Uterus (tissue), 4 donors: ENCODE measurements around the gene SDSL. TPM values are rescaled to one million over a fixed set of nuclear protein-coding genes. Genes with fewer than 3 reads are reported as not detected.

Experiments
- DNase-seq, 2 donors: peaks; one replicate each; pipeline ENCODE4 v3.0.0-alpha.2; 2019 to 2020
- H3K27ac ChIP-seq, 2 donors: fragments of 200-600 bp; sonication (generic); 1 replicate in 1 of 2; 2 replicates in 1 of 2; pipeline ENCODE4 v1.5.1; 2016 to 2018
- H3K27me3 ChIP-seq, 2 donors: fragments of 200-600 bp; sonication (generic); one replicate each; pipeline ENCODE4 v1.5.1; 2018 to 2019; ENCODE audit warnings: control low read depth in 1 of 2
- H3K36me3 ChIP-seq, 2 donors: fragments of 200-600 bp; sonication (generic); one replicate each; pipeline ENCODE4 v1.5.1; 2019; ENCODE audit warnings: control low read depth in 1 of 2
- H3K4me1 ChIP-seq, 2 donors: fragments of 200-600 bp; sonication (generic); one replicate each; pipeline ENCODE4 v1.5.1; 2018 to 2019; ENCODE audit warnings: control low read depth in 1 of 2
- H3K4me3 ChIP-seq, 2 donors: fragments of 200-600 bp; sonication (generic); 1 replicate in 1 of 2; 2 replicates in 1 of 2; pipeline ENCODE4 v1.5.1; 2018 to 2019; ENCODE audit warnings: mild to moderate bottlenecking in 1 of 2
- H3K9me3 ChIP-seq, 2 donors: fragments of 200-600 bp; sonication (generic); one replicate each; pipeline ENCODE4 v1.5.1; 2019; ENCODE audit warnings: control low read depth in 1 of 2
- POLR2A ChIP-seq, 2 donors: fragments of 450-650 bp; IDR thresholded peaks; one replicate each; pipeline ENCODE4 v1.6.1; 2016; ENCODE audit warnings: antibody characterized with exemption in 2 of 2, mild to moderate bottlenecking in 1 of 2, moderate library complexity in 1 of 2
- intact Hi-C: fragments of 100-400 bp; cut with DNase I; formaldehyde crosslinking; loops from one replicate; pipeline ENCODE4 v1.15.1; 2023; ENCODE audit warnings: low total_unique reads
- total RNA-seq, 4 donors: library from RNA; depleted of rRNA in 3 of 4; stranded (reverse); fragments of >200 nt in 3 of 4; gene quantifications; one replicate each; pipeline versions ENCODE4 v1.1.0 to v1.2.4, GENCODE V29; 2014 to 2023
- TF ChIP-seq, protein P1 (sequence below), 4 experiments: fragments of 200-600 bp in 2 of 4; fragments of 450-650 bp in 2 of 4; sonication (generic) in 2 of 4; IDR thresholded peaks; one replicate each; pipeline ENCODE4 v1.5.1; 2016 to 2019; ENCODE audit warnings: antibody characterized with exemption in 4 of 4, mild to moderate bottlenecking in 2 of 4, moderate library complexity in 1 of 4
- donor health status: DM: yes; HTN: yes; CAD: no.

SDSL gene
- total RNA-seq, 4 donors from 2014 or later: 0.26 to 3.0 (median 0.61) TPM; not detected in 1

DNA sequence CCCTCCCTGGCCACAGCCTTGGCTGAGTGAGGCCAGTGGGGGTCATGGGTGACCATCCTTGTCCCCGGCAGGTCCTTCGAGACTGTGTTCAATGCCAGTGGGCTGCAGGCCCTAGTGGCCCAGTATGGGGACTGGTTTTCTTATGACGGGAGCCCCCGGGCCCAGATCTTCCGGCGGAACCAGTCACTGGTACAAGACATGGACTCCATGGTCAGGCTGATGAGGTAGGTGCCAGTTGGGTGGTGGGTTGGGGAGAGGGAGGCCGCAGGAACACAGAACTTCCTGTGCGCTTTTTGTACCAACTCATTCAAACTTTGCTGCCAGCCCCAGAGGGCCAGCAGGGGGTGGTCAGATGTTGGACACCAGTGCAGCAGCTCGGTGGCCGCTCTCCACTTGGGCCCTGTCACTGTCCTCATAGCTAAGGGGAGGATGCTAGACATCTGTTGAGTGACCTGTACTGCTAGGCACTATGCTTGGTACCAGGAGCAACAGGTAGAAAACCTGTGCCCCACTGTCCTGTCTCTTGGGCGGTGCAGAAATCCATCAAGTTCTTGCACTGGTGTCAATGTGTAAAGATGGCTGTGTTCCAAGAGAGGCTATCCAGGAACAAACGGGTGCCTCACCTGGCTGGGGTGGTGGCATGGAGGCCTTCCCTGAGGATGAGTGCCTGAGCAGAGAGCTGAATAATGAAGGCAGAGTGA lies 35.2 kb upstream of the SDSL start:
- Histone ChIP-seq H3K36me3 (no peaks in the 10 kb centered on the region), H3K4me1 (no peaks in the 10 kb centered on the region), H3K27me3 (no peaks in the 10 kb centered on the region), H3K9me3 (no peaks in the 10 kb centered on the region), H3K27ac (no peak overlapping the region), H3K4me3 (no peak overlapping the region)
- intact Hi-C loops: no loop called here
- no peak for DNase-seq
- TF ChIP-seq POLR2A (IDR thresholded peaks at IDR 0.05): no peak
- TF ChIP-seq, protein P1, sequence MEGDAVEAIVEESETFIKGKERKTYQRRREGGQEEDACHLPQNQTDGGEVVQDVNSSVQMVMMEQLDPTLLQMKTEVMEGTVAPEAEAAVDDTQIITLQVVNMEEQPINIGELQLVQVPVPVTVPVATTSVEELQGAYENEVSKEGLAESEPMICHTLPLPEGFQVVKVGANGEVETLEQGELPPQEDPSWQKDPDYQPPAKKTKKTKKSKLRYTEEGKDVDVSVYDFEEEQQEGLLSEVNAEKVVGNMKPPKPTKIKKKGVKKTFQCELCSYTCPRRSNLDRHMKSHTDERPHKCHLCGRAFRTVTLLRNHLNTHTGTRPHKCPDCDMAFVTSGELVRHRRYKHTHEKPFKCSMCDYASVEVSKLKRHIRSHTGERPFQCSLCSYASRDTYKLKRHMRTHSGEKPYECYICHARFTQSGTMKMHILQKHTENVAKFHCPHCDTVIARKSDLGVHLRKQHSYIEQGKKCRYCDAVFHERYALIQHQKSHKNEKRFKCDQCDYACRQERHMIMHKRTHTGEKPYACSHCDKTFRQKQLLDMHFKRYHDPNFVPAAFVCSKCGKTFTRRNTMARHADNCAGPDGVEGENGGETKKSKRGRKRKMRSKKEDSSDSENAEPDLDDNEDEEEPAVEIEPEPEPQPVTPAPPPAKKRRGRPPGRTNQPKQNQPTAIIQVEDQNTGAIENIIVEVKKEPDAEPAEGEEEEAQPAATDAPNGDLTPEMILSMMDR (IDR thresholded peaks at IDR 0.05): no peak

DNA sequence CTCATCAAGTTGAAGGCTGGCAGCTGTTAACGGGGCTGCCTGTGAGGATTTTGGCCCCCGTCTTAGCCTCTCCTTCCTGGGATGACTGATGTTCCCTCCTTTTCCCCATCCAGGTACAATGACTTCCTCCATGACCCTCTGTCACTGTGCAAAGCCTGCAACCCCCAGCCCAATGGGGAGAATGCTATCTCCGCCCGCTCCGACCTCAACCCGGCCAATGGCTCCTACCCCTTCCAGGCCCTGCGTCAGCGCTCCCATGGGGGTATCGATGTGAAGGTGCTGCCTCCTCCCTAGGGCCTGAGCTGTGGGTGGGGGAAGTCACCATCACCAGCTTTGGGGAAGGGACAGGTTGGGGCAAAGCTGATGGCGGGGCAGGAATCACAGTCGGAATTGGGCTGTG lies 34.5 kb upstream of the SDSL start:
- no peak for DNase-seq
- H3K4me1 ChIP-seq: no peaks in the 10 kb centered on the region
- no peaks in the 10 kb centered on the region for H3K9me3 ChIP-seq
- no peaks in the 10 kb centered on the region for H3K27me3 ChIP-seq
- intact Hi-C loops: no loop called here
- TF ChIP-seq, protein P1 (IDR thresholded peaks at IDR 0.05): no peak
- no peak for TF ChIP-seq POLR2A (IDR thresholded peaks at IDR 0.05)
- no peak overlapping the region for H3K27ac ChIP-seq
- H3K36me3 ChIP-seq: no peaks in the 10 kb centered on the region
- H3K4me3 ChIP-seq: no peak overlapping the region

DNA sequence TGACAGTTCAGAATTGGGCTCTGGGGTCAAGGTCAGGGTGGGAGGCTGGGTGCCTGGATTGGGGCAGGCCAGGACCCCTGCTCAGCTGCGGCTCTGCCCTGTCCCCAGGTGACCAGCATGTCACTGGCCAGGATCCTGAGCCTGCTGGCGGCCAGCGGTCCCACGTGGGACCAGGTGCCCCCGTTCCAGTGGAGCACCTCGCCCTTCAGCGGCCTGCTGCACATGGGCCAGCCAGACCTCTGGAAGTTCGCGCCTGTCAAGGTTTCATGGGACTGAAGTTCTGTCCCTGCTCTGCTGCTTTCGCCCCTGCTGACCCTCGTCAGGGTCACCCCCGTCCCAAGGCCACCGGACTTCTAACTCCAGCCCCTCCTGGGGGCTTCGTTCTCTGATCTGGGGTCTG lies 33.8 kb upstream of the SDSL start:
- Histone ChIP-seq H3K27me3 (no peaks in the 10 kb centered on the region), H3K4me1 (no peaks in the 10 kb centered on the region), H3K27ac (no peak overlapping the region), H3K4me3 (no peak overlapping the region), H3K36me3 (no peaks in the 10 kb centered on the region), H3K9me3 (no peaks in the 10 kb centered on the region)
- no peak for DNase-seq
- intact Hi-C loops: no loop called here
- TF ChIP-seq, protein P1 (IDR thresholded peaks at IDR 0.05): no peak
- no peak for TF ChIP-seq POLR2A (IDR thresholded peaks at IDR 0.05)

DNA sequence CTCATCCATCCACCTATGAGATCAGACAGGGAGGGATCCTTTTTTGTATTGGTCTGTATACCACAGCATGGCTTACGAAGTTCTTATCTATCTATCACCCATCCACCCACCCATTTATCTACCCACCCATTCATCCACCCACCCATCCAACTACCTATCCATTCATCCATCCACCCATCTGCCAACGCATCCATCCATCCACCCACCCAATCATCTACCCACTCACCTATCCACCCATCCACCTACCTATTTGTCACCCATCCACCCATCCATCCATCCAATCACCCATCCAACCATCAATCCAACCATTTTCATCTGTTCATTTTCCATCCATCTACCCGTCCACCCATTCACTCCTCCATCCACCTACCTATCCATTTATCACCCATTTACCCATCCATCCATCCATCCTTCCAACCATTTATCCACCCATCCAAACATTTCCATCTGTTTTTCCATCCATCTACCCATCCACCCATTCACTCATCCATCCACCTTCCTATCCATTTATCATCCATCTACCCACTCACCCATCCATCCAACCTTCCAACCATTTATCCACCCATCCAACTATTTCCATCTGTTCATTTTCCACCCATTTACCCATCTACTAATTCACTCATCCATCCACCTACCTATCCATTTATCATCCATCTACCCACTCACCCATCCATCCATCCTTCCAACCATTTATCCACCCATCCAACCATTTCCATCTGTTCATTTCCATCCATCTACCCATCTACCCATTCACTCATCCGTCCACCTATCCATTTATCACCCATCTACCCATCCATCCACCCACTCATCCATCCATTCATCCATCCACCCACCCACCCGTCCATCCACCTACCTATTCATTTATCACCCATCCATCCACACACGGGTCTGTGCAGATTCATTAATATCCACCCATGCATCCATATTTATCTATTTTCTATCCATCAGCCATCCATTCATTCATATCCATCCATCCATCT lies 31.8 kb upstream of the SDSL start:
- Histone ChIP-seq H3K36me3 (no peaks in the 10 kb centered on the region), H3K27me3 (no peaks in the 10 kb centered on the region), H3K9me3 (no peaks in the 10 kb centered on the region), H3K4me3 (no peak overlapping the region), H3K4me1 (no peaks in the 10 kb centered on the region), H3K27ac (no peak overlapping the region)
- intact Hi-C loops: no loop called here
- no peak for DNase-seq
- TF ChIP-seq, protein P1 (IDR thresholded peaks at IDR 0.05): no peak
- no peak for TF ChIP-seq POLR2A (IDR thresholded peaks at IDR 0.05)

DNA sequence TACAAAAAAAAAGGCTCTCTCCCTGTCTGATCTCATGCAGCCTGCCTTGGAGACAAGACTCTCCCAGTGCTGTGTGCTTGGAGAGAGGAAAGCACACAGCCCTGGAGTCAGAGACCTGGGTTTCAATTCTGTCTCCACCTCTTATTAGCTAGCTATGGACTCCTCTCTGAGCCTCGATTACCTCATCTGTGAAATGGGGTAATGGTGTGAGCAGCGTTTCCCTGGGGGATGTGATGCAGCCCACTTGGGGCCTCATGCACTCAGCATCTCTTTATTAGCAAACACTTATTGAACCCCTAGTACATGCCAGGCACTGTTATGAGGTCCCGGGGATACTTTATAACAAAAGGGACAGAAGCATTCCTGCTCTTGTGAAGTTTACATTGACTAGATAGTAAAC lies 31.0 kb upstream of the SDSL start:
- no peaks in the 10 kb centered on the region for H3K9me3 ChIP-seq
- no peak for DNase-seq
- H3K4me3 ChIP-seq: no peak overlapping the region
- no peaks in the 10 kb centered on the region for H3K27me3 ChIP-seq
- TF ChIP-seq, protein P1 (IDR thresholded peaks at IDR 0.05): no peak
- no peak for TF ChIP-seq POLR2A (IDR thresholded peaks at IDR 0.05)
- H3K4me1 ChIP-seq: no peaks in the 10 kb centered on the region
- no peaks in the 10 kb centered on the region for H3K36me3 ChIP-seq
- no peak overlapping the region for H3K27ac ChIP-seq
- intact Hi-C loops: no loop called here
